Transverse colon (tissue), 4 donors: ENCODE data around the gene TUBB4A.

Source experiments
- POLR2A ChIP-seq: fragments of 450-650 bp; IDR thresholded peaks from one replicate; pipeline ENCODE4 v1.6.1; 2016; ENCODE audit warnings: antibody characterized with exemption, mild to moderate bottlenecking, moderate library complexity
- POLR2AphosphoS5 ChIP-seq, 3 donors: sonication (generic); formaldehyde crosslinking; IDR thresholded peaks; one replicate each; pipeline ENCODE4 v1.6.1; 2016; ENCODE audit warnings: antibody characterized with exemption in 3 of 3
- TF ChIP-seq, protein P1 (sequence below), 5 experiments: fragments of 200-600 bp in 3 of 5; fragments of 450-650 bp in 2 of 5; sonication (generic) in 3 of 5; IDR thresholded peaks; 1 replicate in 2 of 5; 2 replicates in 3 of 5; pipeline ENCODE4 v1.5.1; 2016 to 2017; ENCODE audit warnings: antibody characterized with exemption in 5 of 5, inconsistent platforms in 3 of 5, mild to moderate bottlenecking in 2 of 5, moderate library complexity in 1 of 5

DNA sequence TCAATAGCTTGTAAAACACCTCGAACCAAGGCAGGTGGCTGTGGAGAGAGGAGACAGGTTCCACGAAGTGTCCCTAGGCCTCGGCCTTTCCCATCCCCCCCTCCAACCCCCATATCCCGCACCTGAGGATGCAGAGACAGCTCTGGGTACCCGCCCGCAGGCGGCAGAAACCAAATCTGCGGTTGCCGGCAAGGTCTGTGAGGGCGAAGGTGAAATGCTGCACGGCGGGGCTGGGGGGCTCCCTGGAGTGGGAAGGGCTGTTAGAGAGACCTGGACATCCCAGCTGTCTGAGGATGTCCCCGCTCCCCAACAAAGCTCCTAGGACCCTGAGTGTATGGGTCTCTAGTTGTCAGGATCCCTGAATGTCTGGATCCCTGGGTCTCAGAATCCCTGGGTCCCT lies 23.3 kb downstream of the TUBB4A start:
- TF ChIP-seq, protein P1, sequence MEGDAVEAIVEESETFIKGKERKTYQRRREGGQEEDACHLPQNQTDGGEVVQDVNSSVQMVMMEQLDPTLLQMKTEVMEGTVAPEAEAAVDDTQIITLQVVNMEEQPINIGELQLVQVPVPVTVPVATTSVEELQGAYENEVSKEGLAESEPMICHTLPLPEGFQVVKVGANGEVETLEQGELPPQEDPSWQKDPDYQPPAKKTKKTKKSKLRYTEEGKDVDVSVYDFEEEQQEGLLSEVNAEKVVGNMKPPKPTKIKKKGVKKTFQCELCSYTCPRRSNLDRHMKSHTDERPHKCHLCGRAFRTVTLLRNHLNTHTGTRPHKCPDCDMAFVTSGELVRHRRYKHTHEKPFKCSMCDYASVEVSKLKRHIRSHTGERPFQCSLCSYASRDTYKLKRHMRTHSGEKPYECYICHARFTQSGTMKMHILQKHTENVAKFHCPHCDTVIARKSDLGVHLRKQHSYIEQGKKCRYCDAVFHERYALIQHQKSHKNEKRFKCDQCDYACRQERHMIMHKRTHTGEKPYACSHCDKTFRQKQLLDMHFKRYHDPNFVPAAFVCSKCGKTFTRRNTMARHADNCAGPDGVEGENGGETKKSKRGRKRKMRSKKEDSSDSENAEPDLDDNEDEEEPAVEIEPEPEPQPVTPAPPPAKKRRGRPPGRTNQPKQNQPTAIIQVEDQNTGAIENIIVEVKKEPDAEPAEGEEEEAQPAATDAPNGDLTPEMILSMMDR (IDR thresholded peaks at IDR 0.05), result no peak
- TF ChIP-seq POLR2AphosphoS5 (IDR thresholded peaks at IDR 0.05), result no peak
- TF ChIP-seq POLR2A, result no peak
